Activated CD8-positive, alpha-beta T cell treated with anti-CD3 and anti-CD28 coated beads, Interleukin-2, amount 10 ng/mL, durations not matched to agents 7 days and 5 days (primary cell): ENCODE measurements around the gene ZDHHC6. TPM values are rescaled to one million over a fixed set of nuclear protein-coding genes. Genes with fewer than 3 reads are reported as not detected.
"Not testable (repeated sequence)": the region's sequence is repeated elsewhere in the genome, so short reads cannot be mapped to it uniquely, and the experiment has no call there.

ENCODE experiments used
- ATAC-seq: fragments of 150-1000 bp; cut with Tn5 transposase; one replicate; pipeline ENCODE4 v1.10.0; 2021; ENCODE audit warnings: moderate library complexity
- CTCF ChIA-PET: fragments of 350-600 bp; sonication (Branson Sonifier 250); formaldehyde crosslinking; loops from one replicate; lab custom pipeline; 2021; ENCODE audit warnings: antibody characterized with exemption; lab: Charles Lee
- POLR2A ChIA-PET: fragments of 350-600 bp; sonication (Branson Sonifier 250); formaldehyde crosslinking; loops from one replicate; lab custom pipeline; 2021; ENCODE audit warnings: antibody characterized with exemption; lab: Charles Lee
- DNase-seq: peaks from one replicate; pipeline ENCODE4 v3.0.0-alpha.2; 2020
- H3K27ac Mint-ChIP-seq: one replicate; pipeline ENCODE4 v1.8.0; 2021; ENCODE audit warnings: mild to moderate bottlenecking, mixed read lengths
- H3K27me3 Mint-ChIP-seq: one replicate; pipeline ENCODE4 v1.8.0; 2021; ENCODE audit warnings: low read depth, mixed read lengths
- H3K36me3 Mint-ChIP-seq: one replicate; pipeline ENCODE4 v1.8.0; 2021; ENCODE audit warnings: low read depth, mixed read lengths
- H3K4me1 Mint-ChIP-seq: one replicate; pipeline ENCODE4 v1.8.0; 2021; ENCODE audit warnings: low read depth, mixed read lengths
- H3K4me3 Mint-ChIP-seq: one replicate; pipeline ENCODE4 v1.8.0; 2021; ENCODE audit warnings: mild to moderate bottlenecking, mixed read lengths
- H3K9me3 Mint-ChIP-seq: one replicate; pipeline ENCODE4 v1.8.0; 2022; ENCODE audit warnings: mixed read lengths; ENCODE audit not compliant: insufficient read depth
- total RNA-seq, 2 experiments: library from RNA; stranded (reverse); gene quantifications; one replicate each; pipeline ENCODE4 v1.2.3, GENCODE V29; 2021

The ZDHHC6 gene
- total RNA-seq, 2 experiments from 2014 or later = 49.0 to 51.5 TPM

DNA sequence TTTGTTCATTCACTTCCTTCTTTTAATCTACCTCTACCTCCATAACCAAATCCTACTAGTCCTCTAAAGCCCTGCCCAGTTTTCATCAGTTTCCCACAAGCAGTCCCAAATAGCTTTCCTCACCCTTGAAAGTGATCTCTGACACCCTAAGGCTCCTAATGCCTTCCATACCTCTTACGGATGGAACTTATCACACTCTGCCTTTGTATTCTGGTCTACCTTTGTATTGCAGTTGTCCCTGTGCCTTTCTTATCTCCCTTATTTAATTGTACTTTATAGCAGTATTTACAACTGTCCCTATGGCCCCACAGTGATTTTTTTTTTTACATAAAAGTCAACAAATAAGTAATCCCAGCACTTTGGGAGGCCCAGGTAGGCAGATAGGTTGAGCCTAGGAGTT, 39.0 kb downstream of the ZDHHC6 start:
- no peaks in the 10 kb centered on the region for H3K9me3 Mint-ChIP-seq
- ATAC-seq = no peak
- ChIA-PET CTCF (interaction anchor here (0.6 kb wide), 1 partner anchor 412 kb away, joined by 3 read pairs; no protein-coding TSS in a partner anchor), POLR2A (no interaction called here)
- H3K4me3 Mint-ChIP-seq = no peak overlapping the region
- H3K36me3 Mint-ChIP-seq = peaks cover 61% of the 10 kb centered on the region
- DNase-seq = no peak
- no peaks in the 10 kb centered on the region for H3K27me3 Mint-ChIP-seq
- no peak overlapping the region for H3K27ac Mint-ChIP-seq
- H3K4me1 Mint-ChIP-seq = no peaks in the 10 kb centered on the region

GRCh38 chr10:112406806-112407205, 39.9 kb downstream of the ZDHHC6 start:
- POLR2A ChIA-PET, H3K27me3 Mint-ChIP-seq, CTCF ChIA-PET, H3K9me3 Mint-ChIP-seq, H3K4me1 Mint-ChIP-seq, H3K4me3 Mint-ChIP-seq, H3K27ac Mint-ChIP-seq, ATAC-seq, DNase-seq: not testable (repeated sequence)
- peaks cover 61% of the 10 kb centered on the region for H3K36me3 Mint-ChIP-seq

GRCh38 chr10:112404617-112405016, 42.1 kb downstream of the ZDHHC6 start:
- CTCF ChIA-PET = no interaction called here
- DNase-seq (no peak), ATAC-seq (no peak)
- POLR2A ChIA-PET = interaction anchor here (0.5 kb wide), 1 partner anchor 182 kb away, joined by 3 read pairs; no protein-coding TSS in a partner anchor
- H3K4me1 Mint-ChIP-seq = no peaks in the 10 kb centered on the region
- H3K27me3 Mint-ChIP-seq = no peaks in the 10 kb centered on the region
- no peak overlapping the region for H3K4me3 Mint-ChIP-seq
- H3K27ac Mint-ChIP-seq = no peak overlapping the region
- peaks cover 59% of the 10 kb centered on the region for H3K36me3 Mint-ChIP-seq
- H3K9me3 Mint-ChIP-seq = no peaks in the 10 kb centered on the region

DNA sequence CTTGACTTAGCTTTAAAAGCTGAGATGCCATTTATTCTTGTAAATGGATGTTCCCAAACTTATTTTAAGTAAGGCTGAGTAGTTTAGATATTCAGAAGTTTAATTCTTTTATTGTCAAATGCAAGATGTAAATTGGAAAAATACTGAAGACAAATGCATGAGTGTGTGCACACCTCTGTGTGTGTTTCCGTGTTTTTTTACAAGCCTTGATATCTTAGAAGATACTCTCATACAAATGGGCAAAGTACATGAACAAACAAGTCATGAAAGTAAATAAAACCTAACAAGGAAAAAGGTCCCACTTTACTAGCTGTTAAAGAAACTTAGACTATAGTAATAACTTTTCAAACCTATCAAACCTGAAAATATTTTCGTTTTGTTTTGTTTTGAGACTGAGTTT, 43.8 kb downstream of the ZDHHC6 start:
- H3K27ac Mint-ChIP-seq = no peak overlapping the region
- CTCF ChIA-PET = no interaction called here
- no peaks in the 10 kb centered on the region for H3K27me3 Mint-ChIP-seq
- DNase-seq (no peak), ATAC-seq (no peak)
- POLR2A ChIA-PET = no interaction called here
- no peaks in the 10 kb centered on the region for H3K4me1 Mint-ChIP-seq
- H3K36me3 Mint-ChIP-seq = peaks cover 54% of the 10 kb centered on the region
- no peaks in the 10 kb centered on the region for H3K9me3 Mint-ChIP-seq
- no peak overlapping the region for H3K4me3 Mint-ChIP-seq

DNA sequence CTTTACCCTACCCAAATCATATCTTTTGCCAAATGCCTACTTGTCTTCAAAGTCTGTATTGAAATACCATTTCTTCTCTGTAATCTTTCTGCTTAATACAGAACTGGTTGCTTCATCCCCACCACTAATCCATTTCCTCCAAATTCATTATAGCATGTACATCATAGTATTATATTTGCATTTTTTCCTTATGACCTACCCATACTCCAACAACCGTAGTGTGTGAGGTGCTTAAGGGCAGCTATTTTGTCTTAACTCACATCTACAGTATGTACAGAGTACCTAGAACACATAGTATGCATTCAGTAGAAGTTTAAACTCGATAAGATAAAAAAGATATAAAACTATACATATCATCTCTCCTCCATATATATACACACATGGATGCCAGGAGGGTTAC, 49.1 kb downstream of the ZDHHC6 start:
- H3K27ac Mint-ChIP-seq = no peak overlapping the region
- ChIA-PET POLR2A (no interaction called here), CTCF (no interaction called here)
- no peaks in the 10 kb centered on the region for H3K27me3 Mint-ChIP-seq
- DNase-seq = no peak
- peaks cover 3% of the 10 kb centered on the region for H3K4me1 Mint-ChIP-seq
- no peak for ATAC-seq
- H3K36me3 Mint-ChIP-seq = peaks cover 15% of the 10 kb centered on the region
- no peaks in the 10 kb centered on the region for H3K9me3 Mint-ChIP-seq
- H3K4me3 Mint-ChIP-seq = no peak overlapping the region

- POLR2A ChIA-PET = interaction anchor here (0.9 kb wide), 1 partner anchor 20 kb away, joined by 6 read pairs; no protein-coding TSS in a partner anchor
- H3K27ac Mint-ChIP-seq = no peak overlapping the region
- no peaks in the 10 kb centered on the region for H3K27me3 Mint-ChIP-seq
Measured at GRCh38 chr10:112395809-112396530, 50.7 kb downstream of the ZDHHC6 start.

GRCh38 chr10:112394475-112394875, 52.2 kb downstream of the ZDHHC6 start:
- CTCF ChIA-PET = interaction anchor here (0.7 kb wide), 1 partner anchor 19 kb away, joined by 4 read pairs; no protein-coding TSS in a partner anchor
- DNase-seq = no peak
- H3K27ac Mint-ChIP-seq = no peak overlapping the region
- H3K9me3 Mint-ChIP-seq = no peaks in the 10 kb centered on the region
- no peaks in the 10 kb centered on the region for H3K27me3 Mint-ChIP-seq
- POLR2A ChIA-PET = no interaction called here
- ATAC-seq = no peak
- peaks cover 7% of the 10 kb centered on the region for H3K36me3 Mint-ChIP-seq
- no peak overlapping the region for H3K4me3 Mint-ChIP-seq
- H3K4me1 Mint-ChIP-seq = peaks cover 12% of the 10 kb centered on the region

More at GRCh38 chr10:112395809-112396530, 50.7 kb downstream of the ZDHHC6 start:
- peaks cover 13% of the 10 kb centered on the region for H3K36me3 Mint-ChIP-seq
- no peak for ATAC-seq
- H3K4me1 Mint-ChIP-seq = peaks cover 3% of the 10 kb centered on the region
- DNase-seq = no peak
- no peaks in the 10 kb centered on the region for H3K9me3 Mint-ChIP-seq
- no peak overlapping the region for H3K4me3 Mint-ChIP-seq
- CTCF ChIA-PET = no interaction called here

- Mint-ChIP-seq H3K27ac (no peak overlapping the region), H3K4me1 (peaks cover 18% of the 10 kb centered on the region), H3K9me3 (no peaks in the 10 kb centered on the region), H3K4me3 (no peak overlapping the region), H3K27me3 (no peaks in the 10 kb centered on the region), H3K36me3 (peaks cover 4% of the 10 kb centered on the region)
- ChIA-PET CTCF (no interaction called here), POLR2A (no interaction called here)
- ATAC-seq (no peak), DNase-seq (no peak)
Measured at GRCh38 chr10:112393827-112394226, 52.9 kb downstream of the ZDHHC6 start.

GRCh38 chr10:112393341-112393740, 53.4 kb downstream of the ZDHHC6 start:
- no peaks in the 10 kb centered on the region for H3K9me3 Mint-ChIP-seq
- H3K36me3 Mint-ChIP-seq = peaks cover 3% of the 10 kb centered on the region
- ChIA-PET CTCF (no interaction called here), POLR2A (no interaction called here)
- DNase-seq = no peak
- peaks cover 23% of the 10 kb centered on the region for H3K4me1 Mint-ChIP-seq
- H3K4me3 Mint-ChIP-seq = no peak overlapping the region
- no peaks in the 10 kb centered on the region for H3K27me3 Mint-ChIP-seq
- no peak overlapping the region for H3K27ac Mint-ChIP-seq
- ATAC-seq = no peak

GRCh38 chr10:112390125-112390703, 56.5 kb downstream of the ZDHHC6 start:
- CTCF ChIA-PET = no interaction called here
- Mint-ChIP-seq H3K4me1 (peaks cover 25% of the 10 kb centered on the region), H3K4me3 (no peak overlapping the region), H3K27ac (no peak overlapping the region), H3K36me3 (peaks cover 6% of the 10 kb centered on the region), H3K9me3 (no peaks in the 10 kb centered on the region), H3K27me3 (no peaks in the 10 kb centered on the region)
- DNase-seq = no peak
- ATAC-seq = no peak
- POLR2A ChIA-PET = interaction anchor here (1.4 to 1.7 kb wide), 2 partner anchors 15 to 57 kb away, joined by 5 to 11 read pairs; partner anchors contain the start of genes VTI1A and ZDHHC6

DNA sequence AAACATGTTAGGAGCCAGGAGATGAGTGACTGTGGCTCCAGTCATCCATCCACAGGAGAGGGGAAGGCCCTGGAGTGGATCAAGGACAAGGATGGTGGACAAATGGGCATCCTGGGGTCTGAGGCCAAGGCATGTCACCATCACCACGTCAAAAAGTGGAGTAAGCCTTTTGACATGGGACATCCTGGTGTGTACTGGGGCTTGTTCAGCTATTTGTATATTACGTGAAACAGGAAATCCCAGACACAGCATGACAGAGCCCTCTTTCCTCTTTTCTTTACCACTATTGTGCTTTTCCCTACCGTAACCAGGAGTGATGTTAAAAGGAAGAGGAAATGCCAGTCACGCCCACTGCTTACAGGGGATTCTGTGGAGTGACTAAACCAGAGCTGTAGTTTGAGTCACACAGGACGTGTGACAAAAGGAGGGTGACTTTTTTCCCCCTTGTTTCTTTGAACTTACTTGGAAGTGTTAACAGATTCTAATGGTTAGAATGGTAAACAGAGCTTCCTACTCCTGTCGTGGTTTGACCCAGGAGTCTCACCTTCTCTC, 57.4 kb downstream of the ZDHHC6 start:
- peak; percentile 42 for ATAC-seq
- Mint-ChIP-seq H3K36me3 (peaks cover 8% of the 10 kb centered on the region), H3K4me1 (peaks cover 27% of the 10 kb centered on the region)

More for the DNA sequence above, 57.4 kb downstream of the ZDHHC6 start:
- H3K9me3 Mint-ChIP-seq = no peaks in the 10 kb centered on the region
- ChIA-PET CTCF (interaction anchor here (0.9 kb wide), 1 partner anchor 13 kb away, joined by 3 read pairs; no protein-coding TSS in a partner anchor), POLR2A (interaction anchor here (1.4 to 1.7 kb wide), 2 partner anchors 14 to 58 kb away, joined by 5 to 11 read pairs; partner anchors contain the start of genes VTI1A and ZDHHC6)
- peak; percentile 31 for DNase-seq
- H3K27ac Mint-ChIP-seq = peak overlapping the region; percentile 42
- H3K27me3 Mint-ChIP-seq = no peaks in the 10 kb centered on the region
- H3K4me3 Mint-ChIP-seq = no peak overlapping the region
